HT1080 (cell line): ENCODE measurements around the gene TMEM179. TPM values are rescaled to one million over a fixed set of nuclear protein-coding genes. Genes with fewer than 3 reads are reported as not detected.

Experiments
- DNase-seq: peaks from one replicate; pipeline ENCODE4 v3.0.0-alpha.2; 2015; ENCODE audit warnings: low read depth
- total RNA-seq: library from RNA; depleted of rRNA; stranded (reverse); fragments of >200 nt; shearing (Covaris generic); gene quantifications from 2 replicates; pipeline ENCODE4 v1.2.3, GENCODE V29; 2014; rRNA removed

TMEM179 gene
- total RNA-seq, 1 experiment from 2014 or later = 0.34 TPM

- no peak for DNase-seq
Observed at GRCh38 chr14:104546591-104547309, 57.8 kb downstream of the TMEM179 start.

- no peak for DNase-seq
Observed at GRCh38 chr14:104545942-104546501, 58.5 kb downstream of the TMEM179 start.

GRCh38 chr14:104545151-104545941, 59.2 kb downstream of the TMEM179 start:
- no peak for DNase-seq

- DNase-seq = no peak
Observed at GRCh38 chr14:104544362-104544961, 60.1 kb downstream of the TMEM179 start.

- DNase-seq = no peak
Observed at GRCh38 chr14:104542871-104543830, 61.4 kb downstream of the TMEM179 start.

GRCh38 chr14:104541905-104542465, 62.6 kb downstream of the TMEM179 start:
- DNase-seq = no peak

Other genes with a start within 250 kb of the TMEM179 start
- not detected in 2 replicates for gene C14orf180, start 25.0 kb downstream of the TMEM179 start, total RNA-seq
- gene INF2, start 84.8 kb upstream of the TMEM179 start, total RNA-seq = 57.7 and 80.0 TPM in 2 replicates
- gene ADSS1, start 119.5 kb upstream of the TMEM179 start, total RNA-seq = 2.1 and 2.8 TPM in 2 replicates
- 139 and 242 TPM in 2 replicates for gene SIVA1, start 148.4 kb upstream of the TMEM179 start, total RNA-seq
- 147 and 173 TPM in 2 replicates for gene AKT1, start 191.0 kb upstream of the TMEM179 start, total RNA-seq
- gene ZBTB42, start 196.3 kb upstream of the TMEM179 start, total RNA-seq = 4.6 and 5.5 TPM in 2 replicates